GM18507 (cell line): Measurements from ENCODE around the gene TVP23A.

ENCODE experiments used
- DNase-seq: peaks from one replicate; pipeline ENCODE4 v3.0.0; 2011; ENCODE audit warnings: low read depth; ENCODE audit not compliant: insufficient read length; ENCODE audit errors: extremely low spot score
- FAIRE-seq: peaks from 2 replicates; lab custom pipeline; 2011; peaks lifted over from hg19 to GRCh38; lab: Jason Lieb, UNC

The TVP23A gene

GRCh38 chr16:10817963-10818941 lies at the start of gene TVP23A:
Gene TVP23A (minus strand): TSS chr16:10818794. CDS start chr16:10818493, 301 bp downstream.
- DNase-seq (no peak), FAIRE-seq (no peak)

- FAIRE-seq (no peak), DNase-seq (no peak)
Observed at GRCh38 chr16:10868104-10868595, 49.6 kb upstream of the TVP23A start.

- DNase-seq: no peak
- FAIRE-seq: peak; percentile 67
Observed at GRCh38 chr16:10867199-10867598, 48.6 kb upstream of the TVP23A start.

GRCh38 chr16:10865991-10866966 lies 47.7 kb upstream of the TVP23A start:
- no peak for FAIRE-seq

GRCh38 chr16:10862438-10862837 lies 43.8 kb upstream of the TVP23A start:
- FAIRE-seq: no peak
- DNase-seq: no peak

More at GRCh38 chr16:10865991-10866966, 47.7 kb upstream of the TVP23A start:
- DNase-seq: no peak

- no peak for FAIRE-seq
- DNase-seq: no peak
Observed at GRCh38 chr16:10859658-10860057, 41.1 kb upstream of the TVP23A start.

GRCh38 chr16:10859020-10859419 lies 40.4 kb upstream of the TVP23A start:
- DNase-seq (no peak), FAIRE-seq (no peak)

GRCh38 chr16:10858203-10858602 lies 39.6 kb upstream of the TVP23A start:
- FAIRE-seq: no peak

GRCh38 chr16:10856042-10856441 lies 37.4 kb upstream of the TVP23A start:
- FAIRE-seq (no peak), DNase-seq (no peak)

More at GRCh38 chr16:10858203-10858602, 39.6 kb upstream of the TVP23A start:
- DNase-seq: no peak

- DNase-seq (no peak), FAIRE-seq (peak; percentile 49)
Observed at GRCh38 chr16:10852948-10853347, 34.4 kb upstream of the TVP23A start.

- FAIRE-seq (peak; percentile 53), DNase-seq (no peak)
Observed at GRCh38 chr16:10852286-10852685, 33.7 kb upstream of the TVP23A start.

- DNase-seq: no peak
- FAIRE-seq: no peak
Observed at GRCh38 chr16:10851512-10851911, 32.9 kb upstream of the TVP23A start.

- FAIRE-seq: no peak
- no peak for DNase-seq
Observed at GRCh38 chr16:10850478-10850850, 31.9 kb upstream of the TVP23A start.

GRCh38 chr16:10849736-10850477 lies 31.3 kb upstream of the TVP23A start:
- no peak for DNase-seq
- FAIRE-seq: no peak

GRCh38 chr16:10847176-10847575 lies 28.6 kb upstream of the TVP23A start:
- no peak for DNase-seq
- no peak for FAIRE-seq

- FAIRE-seq: no peak
- DNase-seq: no peak
Observed at GRCh38 chr16:10846213-10846998, 27.8 kb upstream of the TVP23A start.

- no peak for DNase-seq
- FAIRE-seq: no peak
Observed at GRCh38 chr16:10840703-10841102, 22.1 kb upstream of the TVP23A start.

GRCh38 chr16:10839279-10839666 lies 20.7 kb upstream of the TVP23A start:
- no peak for DNase-seq

More at GRCh38 chr16:10839279-10839666, 20.7 kb upstream of the TVP23A start:
- FAIRE-seq: no peak
